Glomerular visceral epithelial cell (primary cell): ENCODE results near the gene PIWIL1.

ENCODE experiments used
- DNase-seq: peaks from one replicate; pipeline ENCODE4 v3.0.0-alpha.2; 2016; ENCODE audit errors: extremely low spot score

The PIWIL1 gene

GRCh38 chr12:130374083-130374482, 36.4 kb downstream of the PIWIL1 start:
- DNase-seq = no peak

GRCh38 chr12:130375296-130376287, 37.9 kb downstream of the PIWIL1 start:
- no peak for DNase-seq

DNA sequence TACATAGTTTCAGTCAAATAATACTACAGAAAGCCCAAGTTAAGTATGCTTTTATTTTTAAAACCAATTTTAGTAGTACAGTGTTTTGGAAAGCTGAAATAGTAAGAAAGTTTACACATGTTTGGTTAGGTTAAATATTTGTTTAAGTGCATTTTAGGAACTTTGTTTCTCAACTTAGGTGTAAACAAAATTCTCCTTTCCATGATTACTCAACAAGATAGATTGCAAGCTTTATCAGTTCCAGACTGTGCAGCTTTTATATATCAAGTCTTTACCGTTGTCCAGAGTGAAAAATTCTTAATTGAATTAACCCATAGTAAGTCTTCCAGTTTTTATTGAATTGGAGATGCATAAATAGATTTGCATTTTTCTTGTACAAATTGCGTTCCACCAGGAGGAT, 45.1 kb downstream of the PIWIL1 start:
- DNase-seq = no peak

GRCh38 chr12:130384234-130384633, 46.5 kb downstream of the PIWIL1 start:
- no peak for DNase-seq

DNA sequence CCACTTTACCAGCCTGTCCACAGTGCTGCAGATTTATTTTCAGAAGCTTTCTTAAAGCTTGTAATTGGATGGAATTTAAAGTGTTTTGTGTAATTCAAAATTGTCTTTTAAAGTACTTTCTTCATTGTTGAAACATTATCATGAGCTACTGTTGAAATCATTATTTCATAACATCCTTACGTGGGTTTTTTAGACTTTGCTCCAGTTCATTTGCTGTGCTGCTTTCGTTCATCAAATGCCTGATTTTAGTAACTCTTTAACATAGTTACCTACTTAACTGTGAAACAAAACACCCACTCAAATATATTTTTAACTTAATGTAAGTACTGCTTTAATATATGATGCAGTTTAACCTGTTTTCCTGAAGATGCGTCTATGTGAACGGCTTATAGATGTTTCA, 47.5 kb downstream of the PIWIL1 start:
- DNase-seq = no peak

DNA sequence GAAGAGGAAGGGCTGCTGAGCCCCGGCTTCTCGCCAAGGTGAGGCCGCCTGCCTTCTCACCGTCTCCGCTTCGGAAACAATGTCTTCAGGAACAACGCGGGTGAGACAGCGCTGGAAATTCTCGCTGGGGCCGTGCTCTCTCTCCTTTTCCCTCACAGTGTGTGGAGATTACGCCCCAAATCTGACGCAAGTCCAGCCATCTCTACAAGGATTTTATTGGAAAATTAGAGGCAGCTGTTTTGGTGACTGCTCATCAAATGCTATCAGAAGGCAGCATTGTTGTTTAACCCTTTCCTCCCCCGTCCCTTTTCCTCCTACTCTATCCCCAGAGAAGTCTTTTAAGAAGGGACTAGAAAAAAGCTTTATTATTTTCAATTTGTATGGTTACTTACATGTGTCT, 53.5 kb downstream of the PIWIL1 start:
- no peak for DNase-seq

- DNase-seq = no peak
Measured at GRCh38 chr12:130394906-130395305, 57.2 kb downstream of the PIWIL1 start.

DNA sequence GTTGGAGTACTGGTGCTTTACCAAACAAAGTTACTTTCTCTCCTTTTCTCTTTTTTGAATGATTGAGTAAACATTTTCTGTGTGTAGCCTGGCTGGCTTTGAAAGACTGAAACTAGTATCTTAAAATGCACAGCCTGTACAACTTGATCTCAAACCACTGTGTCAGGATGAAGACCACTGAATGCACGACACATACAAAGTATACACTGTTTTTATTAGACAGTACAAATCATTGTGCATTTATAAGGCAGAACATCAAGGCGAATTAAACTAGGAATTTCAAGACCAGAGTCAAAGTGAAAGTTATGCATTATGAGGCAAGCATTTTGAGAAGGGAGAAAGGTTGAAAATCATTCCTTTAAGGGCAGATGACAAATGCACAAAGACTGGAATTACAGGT, 59.0 kb downstream of the PIWIL1 start:
- no peak for DNase-seq

DNA sequence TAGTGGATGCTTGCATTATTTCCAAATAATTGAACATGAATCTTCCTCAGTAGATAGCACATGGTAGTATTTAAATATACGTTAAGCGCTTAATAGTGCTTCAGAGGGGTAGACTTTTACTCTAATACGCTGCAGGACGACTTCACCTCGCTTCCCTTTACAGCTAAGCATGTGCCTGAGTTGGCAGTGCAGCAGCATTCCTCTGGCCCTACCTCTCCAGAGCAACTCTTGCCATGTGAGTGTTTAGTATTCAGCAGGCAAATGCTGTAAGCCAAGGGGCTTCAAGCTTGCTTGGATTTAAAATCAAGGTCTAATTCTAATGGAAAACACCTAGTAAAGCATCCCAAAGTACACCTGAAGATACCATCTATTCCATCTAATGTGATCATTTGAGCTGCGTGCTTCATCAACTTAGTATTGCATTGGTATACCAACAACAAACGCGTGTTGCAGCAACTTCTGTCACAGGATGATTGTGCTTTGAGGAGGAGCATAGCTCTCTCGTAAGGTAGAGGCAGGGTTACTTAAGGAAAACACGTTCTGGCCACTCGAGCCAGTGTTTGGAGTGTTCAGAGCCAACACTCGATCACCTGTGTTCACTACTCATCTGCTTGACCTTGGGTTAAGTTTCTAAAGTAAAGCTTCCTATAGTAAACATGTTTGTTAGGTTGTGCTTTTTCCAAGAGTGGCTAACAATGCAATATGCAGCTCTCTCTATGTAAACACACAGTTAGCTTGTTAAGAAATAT, 60.6 kb downstream of the PIWIL1 start:
- no peak for DNase-seq

- DNase-seq = no peak
Measured at GRCh38 chr12:130401703-130402102, 64.0 kb downstream of the PIWIL1 start.

DNA sequence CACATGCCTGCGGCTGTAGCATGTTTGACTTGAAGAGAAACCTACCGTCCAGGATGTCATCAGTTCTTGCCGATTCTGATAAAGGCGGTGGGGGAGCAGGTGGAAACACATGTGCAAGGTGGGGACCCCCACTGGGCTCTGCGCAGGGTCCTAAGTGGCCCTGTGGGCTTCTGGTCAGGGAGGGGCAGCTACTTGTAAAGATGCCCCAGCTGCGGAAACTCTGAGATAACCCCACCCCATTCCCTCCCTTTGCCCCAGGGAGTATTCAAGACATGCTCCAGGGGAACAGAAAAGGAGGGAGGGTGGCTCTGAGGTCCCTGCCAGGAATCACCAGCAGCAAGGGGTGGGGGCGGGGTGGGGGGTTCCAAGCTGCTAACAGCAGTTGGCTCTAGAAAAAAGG, 67.6 kb downstream of the PIWIL1 start:
- DNase-seq = no peak

GRCh38 chr12:130412384-130412783, 74.7 kb downstream of the PIWIL1 start:
- DNase-seq = no peak

DNA sequence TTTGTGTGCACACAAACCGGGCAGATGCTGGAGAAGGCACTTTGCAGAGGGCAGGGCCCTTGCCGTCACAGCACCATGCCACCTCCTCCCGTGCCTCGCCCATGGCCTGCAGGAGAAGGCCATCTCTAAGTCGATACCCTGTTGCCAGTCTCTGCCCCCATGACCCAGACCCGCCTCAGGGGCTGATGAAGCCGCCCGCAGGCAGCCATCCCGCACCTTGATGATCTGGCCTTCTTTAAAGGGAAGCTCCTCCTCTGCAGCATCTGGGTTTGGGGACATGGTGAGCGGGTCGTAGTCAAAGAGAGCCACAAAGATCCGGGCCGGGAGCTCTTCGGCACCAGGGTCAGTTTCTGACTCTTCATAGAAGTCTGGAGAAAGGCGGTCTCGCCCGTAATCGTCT, 76.2 kb downstream of the PIWIL1 start:
- no peak for DNase-seq

- no peak for DNase-seq
Measured at GRCh38 chr12:130414381-130414780, 76.7 kb downstream of the PIWIL1 start.

DNA sequence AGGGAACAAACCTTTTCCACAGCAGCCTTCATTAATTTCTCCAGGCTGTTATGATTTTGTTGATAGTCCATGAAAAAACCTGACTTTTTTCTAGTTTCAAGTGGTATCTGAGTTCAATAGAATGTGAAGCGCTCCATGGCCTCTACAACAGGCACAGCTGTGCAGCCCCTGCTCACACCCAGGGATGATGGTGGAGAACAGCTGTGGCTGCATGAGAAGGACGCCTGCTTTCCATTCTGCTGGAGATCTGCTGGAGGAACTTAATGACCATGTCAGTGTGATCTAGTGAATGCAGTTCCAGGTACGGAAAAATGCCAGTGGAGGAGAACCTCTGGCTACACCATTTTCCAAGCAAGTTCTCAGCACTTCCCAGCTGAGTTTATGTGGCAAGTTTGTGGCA, 80.6 kb downstream of the PIWIL1 start:
- DNase-seq = no peak

DNA sequence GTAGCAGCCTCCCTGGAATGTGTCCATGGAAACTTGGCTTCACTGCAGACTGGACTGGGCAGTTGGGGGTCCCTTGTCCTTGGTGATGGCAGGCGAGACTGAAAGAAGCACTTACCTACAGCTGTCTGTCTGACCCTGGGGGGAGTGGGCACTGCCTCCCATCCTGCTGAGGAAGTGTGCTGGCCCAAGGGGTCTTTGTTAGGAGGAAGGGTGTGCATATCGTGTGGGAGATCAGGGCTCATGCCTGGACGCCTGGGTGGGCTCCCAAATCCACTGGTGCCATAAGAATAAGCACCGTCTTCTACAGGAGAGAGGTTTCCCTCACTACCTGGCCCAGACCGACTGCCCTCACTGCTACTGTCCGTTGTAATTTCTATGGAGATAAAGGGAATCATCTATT, 81.4 kb downstream of the PIWIL1 start:
- no peak for DNase-seq

DNA sequence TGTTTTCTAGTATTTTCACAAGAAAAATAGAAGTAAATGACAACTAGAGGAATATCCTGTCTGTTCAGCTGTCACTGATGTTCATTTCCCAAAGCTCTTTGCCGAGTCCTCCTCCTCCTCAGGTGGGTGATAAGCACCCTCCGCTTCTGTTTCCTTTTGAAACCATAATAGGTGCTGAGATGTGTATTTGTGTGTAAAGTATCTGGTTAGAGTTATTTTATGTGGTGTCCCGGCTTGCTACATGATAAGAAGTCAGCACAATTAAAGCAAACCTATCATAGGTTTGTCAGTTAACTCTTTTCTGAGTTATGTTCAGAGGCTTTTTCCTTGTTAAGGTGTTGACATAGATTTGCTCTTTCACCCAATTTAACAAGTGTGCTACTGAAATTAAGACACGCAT, 82.4 kb downstream of the PIWIL1 start:
- no peak for DNase-seq

DNA sequence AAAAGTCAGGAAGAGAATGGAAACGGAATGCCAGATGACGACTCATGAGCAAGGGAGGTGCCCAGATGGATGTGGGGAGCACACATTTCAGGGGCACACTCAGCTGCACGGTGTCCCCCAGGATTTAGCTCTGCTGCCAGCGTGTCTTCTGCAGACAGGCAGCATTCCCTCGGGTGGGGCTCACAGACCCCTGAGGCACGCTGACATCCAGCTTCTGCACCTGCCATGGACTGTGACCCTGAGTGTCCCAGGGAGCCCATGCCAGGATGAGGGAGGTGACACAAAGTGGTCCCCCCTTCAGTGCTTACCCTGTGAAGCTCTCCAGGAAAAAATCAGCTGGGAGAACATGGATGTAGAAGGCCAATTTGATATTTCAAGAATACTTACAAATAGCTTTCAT, 84.2 kb downstream of the PIWIL1 start:
- DNase-seq = no peak
